GM12892 (cell line): ENCODE data around the gene DYNC1I1.

ENCODE experiments used
- DNase-seq: peaks from one replicate; pipeline ENCODE4 v3.0.0; 2011; ENCODE audit not compliant: insufficient read length
- FAIRE-seq: peaks from 2 replicates; lab custom pipeline; 2011; peaks lifted over from hg19 to GRCh38; lab: Jason Lieb, UNC
- POLR2A ChIP-seq: IDR thresholded peaks from 2 replicates; pipeline ENCODE4 v1.6.1; 2011; ENCODE audit warnings: low read depth, low read length, control low read depth
- POLR2AphosphoS5 ChIP-seq: IDR thresholded peaks from 2 replicates; pipeline ENCODE4 v1.6.1; 2011; ENCODE audit warnings: low read depth, low read length, control low read depth
- TAF1 ChIP-seq: IDR thresholded peaks from 2 replicates; pipeline ENCODE4 v1.6.1; 2011; ENCODE audit warnings: low read depth, mild to moderate bottlenecking, control low read depth, low read length, borderline replicate concordance

DYNC1I1 gene

GRCh38 chr7:96114190-96114589 lies 341.8 kb downstream of the DYNC1I1 start:
- TF ChIP-seq TAF1 (no peak), POLR2AphosphoS5 (no peak), POLR2A (no peak)
- DNase-seq (no peak), FAIRE-seq (no peak)

- DNase-seq, result no peak
- FAIRE-seq, result no peak
- no peak for TF ChIP-seq TAF1
- no peak for TF ChIP-seq POLR2AphosphoS5
- TF ChIP-seq POLR2A, result no peak
Observed at GRCh38 chr7:96116173-96116572, 343.8 kb downstream of the DYNC1I1 start.

- FAIRE-seq, result no peak
- DNase-seq, result no peak
- TF ChIP-seq POLR2AphosphoS5 (no peak), TAF1 (no peak), POLR2A (no peak)
Observed at GRCh38 chr7:96118449-96119001, 346.2 kb downstream of the DYNC1I1 start.

GRCh38 chr7:96120445-96121225 lies 348.3 kb downstream of the DYNC1I1 start:
- FAIRE-seq, result no peak
- TF ChIP-seq TAF1 (no peak), POLR2A (no peak), POLR2AphosphoS5 (no peak)
- DNase-seq, result no peak

- DNase-seq, result no peak
- no peak for FAIRE-seq
Observed at GRCh38 chr7:96121752-96122151, 349.4 kb downstream of the DYNC1I1 start.

GRCh38 chr7:96122746-96123145 lies 350.4 kb downstream of the DYNC1I1 start:
- no peak for DNase-seq
- FAIRE-seq, result no peak
- TF ChIP-seq POLR2A (no peak), POLR2AphosphoS5 (no peak), TAF1 (no peak)

More at GRCh38 chr7:96121752-96122151, 349.4 kb downstream of the DYNC1I1 start:
- TF ChIP-seq TAF1, result no peak
- no peak for TF ChIP-seq POLR2AphosphoS5
- TF ChIP-seq POLR2A, result no peak

- no peak for DNase-seq
- TF ChIP-seq TAF1 (no peak), POLR2A (no peak), POLR2AphosphoS5 (no peak)
- FAIRE-seq, result no peak
Observed at GRCh38 chr7:96126382-96126781, 354.0 kb downstream of the DYNC1I1 start.

- DNase-seq (no peak), FAIRE-seq (no peak)
- TF ChIP-seq POLR2AphosphoS5, result no peak
- TF ChIP-seq TAF1, result no peak
- no peak for TF ChIP-seq POLR2A
Observed at GRCh38 chr7:96127746-96128145, 355.4 kb downstream of the DYNC1I1 start.

- TF ChIP-seq POLR2A, result no peak
- TF ChIP-seq POLR2AphosphoS5, result no peak
- no peak for TF ChIP-seq TAF1
- DNase-seq, result no peak
- FAIRE-seq, result no peak
Observed at GRCh38 chr7:96131525-96131924, 359.2 kb downstream of the DYNC1I1 start.

GRCh38 chr7:96135241-96135640 lies 362.9 kb downstream of the DYNC1I1 start:
- FAIRE-seq (no peak), DNase-seq (no peak)
- TF ChIP-seq POLR2A, result no peak

GRCh38 chr7:96136600-96137239 lies 364.4 kb downstream of the DYNC1I1 start:
- FAIRE-seq (no peak), DNase-seq (no peak)

More at GRCh38 chr7:96136600-96137239, 364.4 kb downstream of the DYNC1I1 start:
- TF ChIP-seq POLR2A (no peak), TAF1 (no peak), POLR2AphosphoS5 (no peak)
